HepG2 (cell line): ENCODE results near the gene SFT2D1. TPM values are rescaled to one million over a fixed set of nuclear protein-coding genes. Genes with fewer than 3 reads are reported as not detected.
A peak's percentile ranks its signal among the peaks of the same experiment; 100 is the strongest.

Source experiments
- CREM ChIP-seq, 2 experiments: sonication (generic) in 1 of 2; formaldehyde crosslinking in 1 of 2; IDR thresholded peaks; 2 replicates each; pipeline versions ENCODE4 v1.4.0 to v1.6.1; 2016 to 2020; ENCODE audit warnings: antibody characterized with exemption in 1 of 2, mild to moderate bottlenecking in 1 of 2, missing genetic modification reagents in 1 of 2
- DRAP1 ChIP-seq: IDR thresholded peaks from 2 replicates; pipeline ENCODE4 v1.6.1; 2016; ENCODE audit warnings: missing genetic modification reagents, missing compliant biosample characterization
- ERF ChIP-seq: IDR thresholded peaks from 2 replicates; pipeline ENCODE4 v1.6.1; 2018; ENCODE audit warnings: missing biosample characterization, missing genetic modification reagents
- GABPA ChIP-seq, 2 experiments: IDR thresholded peaks; 2 replicates each; pipeline ENCODE4 v1.6.1; 2011 to 2016; ENCODE audit warnings: low read depth in 2 of 2, low read length in 1 of 2, missing biosample characterization in 1 of 2, missing genetic modification characterization in 1 of 2
- HNF1A ChIP-seq, 2 experiments: sonication (generic) in 1 of 2; formaldehyde crosslinking in 1 of 2; IDR thresholded peaks; 2 replicates each; pipeline versions ENCODE4 v1.4.0 to v1.6.1; 2016 to 2020; ENCODE audit warnings: borderline replicate concordance in 1 of 2, low read depth in 1 of 2, mild to moderate bottlenecking in 1 of 2, missing genetic modification reagents in 1 of 2
- IKZF1 ChIP-seq: fragments of 450-650 bp; IDR thresholded peaks from 2 replicates; pipeline ENCODE4 v1.7.1; 2016
- IKZF4 ChIP-seq: sonication (generic); formaldehyde crosslinking; IDR thresholded peaks from 2 replicates; pipeline ENCODE4 v1.5.1; 2020; ENCODE audit warnings: borderline replicate concordance, mild to moderate bottlenecking, low read depth, missing genetic modification reagents; ENCODE audit errors: not compliant biosample characterization
- NCOA1 ChIP-seq: sonication (generic); formaldehyde crosslinking; IDR thresholded peaks from 2 replicates; pipeline ENCODE4 v1.9.0; 2021; ENCODE audit warnings: missing genetic modification reagents
- POGZ ChIP-seq: sonication (generic); formaldehyde crosslinking; IDR thresholded peaks from 2 replicates; pipeline ENCODE4 v1.4.0; 2020; ENCODE audit warnings: mild to moderate bottlenecking, missing genetic modification reagents
- POLR2AphosphoS5 ChIP-seq: IDR thresholded peaks from 2 replicates; pipeline ENCODE4 v1.6.1; 2012; ENCODE audit warnings: low read depth, low read length
- RORA ChIP-seq: sonication (generic); formaldehyde crosslinking; IDR thresholded peaks from 2 replicates; pipeline ENCODE4 v1.5.0; 2020; ENCODE audit warnings: mild to moderate bottlenecking, missing genetic modification reagents, moderate library complexity
- TBX2 ChIP-seq: sonication (generic); formaldehyde crosslinking; IDR thresholded peaks from 2 replicates; pipeline ENCODE4 v1.5.0; 2020; ENCODE audit warnings: missing genetic modification reagents, mild to moderate bottlenecking, borderline replicate concordance
- TBX3 ChIP-seq: fragments of 450-650 bp; IDR thresholded peaks from 2 replicates; pipeline ENCODE4 v1.6.1; 2017; ENCODE audit warnings: antibody characterized with exemption, mild to moderate bottlenecking, inconsistent platforms, borderline replicate concordance
- TEAD3 ChIP-seq: optimal IDR thresholded peaks from 2 replicates; pipeline ENCODE3; 2016; ENCODE audit warnings: borderline replicate concordance
- TFAP4 ChIP-seq: sonication (generic); IDR thresholded peaks from 2 replicates; pipeline ENCODE4 v1.6.1; 2016; ENCODE audit warnings: low read depth, borderline replicate concordance
- ZFP36 ChIP-seq: fragments of 150-350 bp; IDR thresholded peaks from 2 replicates; pipeline ENCODE4 v1.6.1; 2018; ENCODE audit warnings: borderline replicate concordance, low read length, low read depth; ENCODE audit not compliant: partially characterized antibody
- ZNF136 ChIP-seq: sonication (generic); formaldehyde crosslinking; IDR thresholded peaks from 2 replicates; pipeline ENCODE4 v1.8.1; 2022; ENCODE audit warnings: low read depth, mild to moderate bottlenecking, moderate library complexity, missing genetic modification reagents
- ZNF275 ChIP-seq: sonication (generic); formaldehyde crosslinking; IDR thresholded peaks from 2 replicates; pipeline ENCODE4 v1.8.0; 2022; ENCODE audit warnings: missing genetic modification reagents, mild to moderate bottlenecking, inconsistent platforms, borderline replicate concordance
- ZNF510 ChIP-seq: sonication (generic); formaldehyde crosslinking; IDR thresholded peaks from 2 replicates; pipeline ENCODE4 v1.4.0; 2020; ENCODE audit warnings: low read depth, mild to moderate bottlenecking, missing genetic modification reagents
- ZNF512 ChIP-seq: sonication (generic); formaldehyde crosslinking; IDR thresholded peaks from 2 replicates; pipeline ENCODE4 v1.4.0; 2020; ENCODE audit warnings: mild to moderate bottlenecking, missing genetic modification reagents
- ZNF891 ChIP-seq: sonication (generic); formaldehyde crosslinking; IDR thresholded peaks from 2 replicates; pipeline ENCODE4 v1.5.0; 2020; ENCODE audit warnings: mild to moderate bottlenecking, missing genetic modification reagents
- polyA plus RNA-seq, 8 experiments: library from polyadenylated mRNA; depleted of rRNA in 3 of 8; stranded (reverse) in 7 of 8; unstranded in 1 of 8; fragments of >200 nt; fragmentation: Illumina TruSeq in 4 of 8; extraction: Trizol in 4 of 8; gene quantifications; 2 replicates each; pipeline versions ENCODE4 v1.2.1 to v1.2.3, GENCODE V29; 2011 to 2016; ENCODE audit warnings: low read depth in 4 of 8, missing spikeins in 1 of 8, mixed read lengths in 1 of 8; ENCODE audit not compliant: insufficient read depth in 1 of 8
- total RNA-seq, 5 experiments: library from RNA; depleted of rRNA; stranded (reverse); fragments of >200 nt; fragmentation: Illumina TruSeq; extraction: Trizol; gene quantifications; 2 replicates each; pipeline ENCODE4 v1.2.3, GENCODE V29; 2016; ENCODE audit warnings: low read depth in 1 of 5

SFT2D1 gene
- total and polyA plus RNA-seq, 2 of the 13 experiments (the other 11 are each of a cell fraction or from before 2014, with no cell fraction given), result 115 to 147 TPM

- TF ChIP-seq POLR2AphosphoS5 (peak; percentile 44; the same call in 1 of the 2 replicates), NCOA1 (CRISPR knock-in tag) (no peak), TFAP4 (peak; percentile 95), CREM (IDR thresholded peaks at IDR 0.05) (peak; percentile 62), CREM (CRISPR knock-in tag; IDR thresholded peaks at IDR 0.05) (no peak), GABPA (IDR thresholded peaks at IDR 0.05; ENCODE audit: low read depth, low read length) (no peak), GABPA (CRISPR knock-in tag; IDR thresholded peaks at IDR 0.05; ENCODE audit: low read depth) (peak; percentile 43; the same call in 1 of the 2 replicates), ZNF136 (CRISPR knock-in tag) (peak; percentile 49; the same call in 1 of the 2 replicates), ZNF510 (no peak), IKZF1 (no peak), ERF (CRISPR knock-in tag) (no peak), HNF1A (IDR thresholded peaks at IDR 0.05; ENCODE audit: low read depth) (peak; percentile 91), HNF1A (CRISPR knock-in tag; IDR thresholded peaks at IDR 0.05; ENCODE audit: borderline replicate concordance) (peak; percentile 92; the same call in 1 of the 2 replicates), POGZ (CRISPR knock-in tag) (peak; percentile 78), ZNF512 (CRISPR knock-in tag) (no peak), ZNF275 (CRISPR knock-in tag) (no peak), ZFP36 (no peak), IKZF4 (CRISPR knock-in tag) (no peak), DRAP1 (CRISPR knock-in tag) (peak; percentile 74), TBX3 (peak; percentile 53; the same call in 1 of the 2 replicates), ZNF891 (CRISPR knock-in tag) (no peak), TEAD3 (CRISPR knock-in tag) (peak; percentile 26), TBX2 (CRISPR knock-in tag) (peak; percentile 61; the same call in 1 of the 2 replicates), RORA (CRISPR knock-in tag) (peak; percentile 71; the same call in 1 of the 2 replicates)
Observed at GRCh38 chr6:166351715-166352285, 9.5 kb upstream of the SFT2D1 start (continued).
